ENCODE results near the gene PTGER1.
"Not testable (repeated sequence)": the region's sequence is repeated elsewhere in the genome, so short reads cannot be mapped to it uniquely, and the experiment has no call there.

The PTGER1 gene

GRCh38 chr19:14512406-14512961, 37.3 kb upstream of the PTGER1 start:
- TF ChIP-seq CTCF (IDR thresholded peaks at IDR 0.05; ENCODE audit: insufficient read depth, low read length, missing control alignments), result no peak
- no peak overlapping the region for H3K4me3 ChIP-seq (ENCODE audit: low read depth, low read length)
- POLR2A ChIA-PET, result no interaction called here
- CTCF ChIA-PET, result no interaction called here
- no peak for DNase-seq (ENCODE audit: low read depth, low spot score)

GRCh38 chr19:14511229-14511593, 36.1 kb upstream of the PTGER1 start:
- DNase-seq (ENCODE audit: low read depth, low spot score), result no peak
- ChIA-PET CTCF (no interaction called here), POLR2A (no interaction called here)
- TF ChIP-seq CTCF (IDR thresholded peaks at IDR 0.05; ENCODE audit: insufficient read depth, low read length, missing control alignments), result no peak
- no peak overlapping the region for H3K4me3 ChIP-seq (ENCODE audit: low read depth, low read length)

- no peak overlapping the region for H3K4me3 ChIP-seq (ENCODE audit: low read depth, low read length)
- CTCF ChIA-PET, result interaction anchor here (1.3 kb wide), 1 partner anchor 30 kb away, joined by 3 read pairs; no protein-coding TSS in a partner anchor
- POLR2A ChIA-PET, result interaction anchor here (1.5 kb wide), 1 partner anchor 8 kb away, joined by 10 read pairs; the partner anchor contains the start of gene DNAJB1
- TF ChIP-seq CTCF (IDR thresholded peaks at IDR 0.05; ENCODE audit: insufficient read depth, low read length, missing control alignments), result no peak
- no peak for DNase-seq (ENCODE audit: low read depth, low spot score)
Observed at GRCh38 chr19:14510311-14511228, 35.4 kb upstream of the PTGER1 start.

- no peak for TF ChIP-seq CTCF (IDR thresholded peaks at IDR 0.05; ENCODE audit: insufficient read depth, low read length, missing control alignments)
- DNase-seq (ENCODE audit: low read depth, low spot score), result no peak
- ChIA-PET CTCF (interaction anchor here (4.3 kb wide), 1 partner anchor 28 kb away, joined by 36 read pairs; no protein-coding TSS in a partner anchor), POLR2A (interaction anchor here (4.1 kb wide), 1 partner anchor 10 kb away, joined by 34 read pairs; the partner anchor contains the start of gene DNAJB1)
- H3K4me3 ChIP-seq (ENCODE audit: low read depth, low read length), result no peak overlapping the region
Observed at GRCh38 chr19:14507704-14508542, 32.8 kb upstream of the PTGER1 start.

GRCh38 chr19:14505488-14506239, 30.5 kb upstream of the PTGER1 start:
- CTCF ChIA-PET, result interaction anchor here (0.6 to 4.3 kb wide), 12 partner anchors 8 to 743 kb away, joined by 3 to 36 read pairs (median 4); partner anchors contain the start of genes GIPC1 and NDUFB7

DNA sequence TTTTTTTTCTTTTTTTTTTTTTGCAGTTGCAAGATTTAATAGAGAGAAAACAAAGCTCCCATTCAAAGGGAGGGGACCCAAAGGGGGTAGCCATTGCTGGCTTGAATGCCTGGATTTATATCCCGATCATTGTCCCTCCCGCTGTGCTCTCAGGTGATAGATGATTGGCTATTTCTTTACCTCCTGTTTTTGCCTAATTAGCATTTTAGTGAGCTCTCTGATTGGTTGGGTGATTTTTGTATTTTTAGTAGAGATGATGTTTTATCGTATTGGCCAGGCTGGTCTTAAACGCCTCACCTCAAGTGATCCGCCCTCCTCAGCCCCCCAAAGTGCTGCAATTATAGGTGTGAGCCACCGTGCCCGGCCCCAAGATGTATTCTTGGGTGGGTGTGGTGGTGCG, 29.4 kb upstream of the PTGER1 start:
- not testable (repeated sequence) for DNase-seq (ENCODE audit: low read depth, low spot score); H3K4me3 ChIP-seq (ENCODE audit: low read depth, low read length)
- ChIA-PET CTCF (interaction anchor here (0.8 to 4.3 kb wide), 9 partner anchors 8 to 85 kb away, joined by 3 to 36 read pairs (median 6); partner anchors contain the start of genes GIPC1 and NDUFB7), POLR2A (interaction anchor here (4.1 kb wide), 1 partner anchor 13 kb away, joined by 34 read pairs; the partner anchor contains the start of gene DNAJB1)

More at GRCh38 chr19:14505488-14506239, 30.5 kb upstream of the PTGER1 start:
- no peak overlapping the region for H3K4me3 ChIP-seq (ENCODE audit: low read depth, low read length)
- POLR2A ChIA-PET, result interaction anchor here (1.1 to 4.1 kb wide), 5 partner anchors 8 to 24 kb away, joined by 3 to 34 read pairs (median 4); partner anchors contain the start of gene DNAJB1
- TF ChIP-seq CTCF (IDR thresholded peaks at IDR 0.05; ENCODE audit: insufficient read depth, low read length, missing control alignments), result peak; percentile 93
- peak; percentile 81 for DNase-seq (ENCODE audit: low read depth, low spot score)
